HEK293T (cell line): ENCODE data around the gene CHST15.

ENCODE experiments used
- CTCF ChIA-PET: fragments of 350-600 bp; formaldehyde crosslinking; extraction: SDS; loops from one replicate; lab custom pipeline; 2021; ENCODE audit warnings: antibody characterized with exemption, inconsistent platforms; lab: Yijun Ruan, JAX
- POLR2A ChIA-PET: fragments of 350-600 bp; formaldehyde crosslinking; extraction: SDS; loops from one replicate; lab custom pipeline; 2020; ENCODE audit warnings: antibody characterized with exemption, inconsistent platforms; lab: Yijun Ruan, JAX
- DNase-seq: peaks from one replicate; pipeline ENCODE4 v3.0.0; 2012; ENCODE audit warnings: mixed read lengths; ENCODE audit errors: extremely low spot score
- ARNT ChIP-seq: fragments of 450-650 bp; IDR thresholded peaks from 2 replicates; pipeline ENCODE4 v1.6.1; 2017; ENCODE audit warnings: mild to moderate bottlenecking
- BHLHE40 ChIP-seq: fragments of 450-650 bp; IDR thresholded peaks from 2 replicates; pipeline ENCODE4 v1.6.1; 2016; ENCODE audit warnings: mild to moderate bottlenecking, moderate library complexity, borderline replicate concordance
- CTBP1 ChIP-seq: fragments of 450-650 bp; IDR thresholded peaks from 2 replicates; pipeline ENCODE4 v1.6.1; 2016; ENCODE audit warnings: borderline replicate concordance
- ELF4 ChIP-seq: fragments of 450-650 bp; IDR thresholded peaks from 2 replicates; pipeline ENCODE4 v1.6.1; 2017; ENCODE audit warnings: antibody characterized with exemption
- FOXA1 ChIP-seq: fragments of 450-650 bp; IDR thresholded peaks from 2 replicates; pipeline ENCODE4 v1.6.1; 2016; ENCODE audit warnings: mild to moderate bottlenecking
- FOXK2 ChIP-seq: fragments of 450-650 bp; IDR thresholded peaks from 2 replicates; pipeline ENCODE4 v1.6.1; 2016; ENCODE audit warnings: mild to moderate bottlenecking
- FOXM1 ChIP-seq: fragments of 450-650 bp; IDR thresholded peaks from 2 replicates; pipeline ENCODE4 v1.6.1; 2017; ENCODE audit warnings: mild to moderate bottlenecking, borderline replicate concordance
- HDGF ChIP-seq: fragments of 450-650 bp; IDR thresholded peaks from 2 replicates; pipeline ENCODE4 v1.6.1; 2017; ENCODE audit warnings: antibody characterized with exemption, borderline replicate concordance
- L3MBTL2 ChIP-seq: fragments of 450-650 bp; conservative IDR thresholded peaks from 2 replicates; pipeline ENCODE4 v1.6.1; 2016; ENCODE audit warnings: mild to moderate bottlenecking
- LEF1 ChIP-seq: fragments of 450-650 bp; IDR thresholded peaks from 2 replicates; pipeline ENCODE4 v1.6.1; 2017; ENCODE audit warnings: mild to moderate bottlenecking, borderline replicate concordance
- NFRKB ChIP-seq: fragments of 450-650 bp; IDR thresholded peaks from 2 replicates; pipeline ENCODE4 v1.6.1; 2016; ENCODE audit warnings: mild to moderate bottlenecking, moderate library complexity
- PKNOX1 ChIP-seq: fragments of 450-650 bp; IDR thresholded peaks from 2 replicates; pipeline ENCODE4 v1.6.1; 2016
- SP1 ChIP-seq: fragments of 450-650 bp; IDR thresholded peaks from 2 replicates; pipeline ENCODE4 v1.6.1; 2017
- SUZ12 ChIP-seq: fragments of 450-650 bp; IDR thresholded peaks from 2 replicates; pipeline ENCODE4 v1.6.1; 2016; ENCODE audit warnings: mild to moderate bottlenecking
- TARDBP ChIP-seq: fragments of 450-650 bp; IDR thresholded peaks from 2 replicates; pipeline ENCODE4 v1.6.1; 2016
- ZNF384 ChIP-seq: fragments of 450-650 bp; IDR thresholded peaks from 2 replicates; pipeline ENCODE4 v1.6.1; 2016

CHST15 gene

GRCh38 chr10:123999261-123999660 lies 94.1 kb downstream of the CHST15 start:
- ChIA-PET POLR2A (no interaction called here), CTCF (no interaction called here)
- no peak for DNase-seq
- TF ChIP-seq CTBP1 (no peak), FOXA1 (no peak), SP1 (no peak), ARNT (no peak), FOXK2 (no peak), HDGF (no peak), FOXM1 (no peak), BHLHE40 (no peak), L3MBTL2 (no peak), PKNOX1 (no peak)

GRCh38 chr10:123998197-123999141 lies 94.9 kb downstream of the CHST15 start:
- POLR2A ChIA-PET: no interaction called here
- CTCF ChIA-PET: no interaction called here
- TF ChIP-seq LEF1 (no peak), PKNOX1 (no peak), FOXM1 (no peak), SP1 (no peak), FOXK2 (no peak), L3MBTL2 (no peak), TARDBP (no peak), SUZ12 (no peak), ZNF384 (no peak), FOXA1 (no peak), HDGF (no peak), NFRKB (no peak), CTBP1 (no peak)
- no peak for DNase-seq

GRCh38 chr10:123997486-123998196 lies 95.8 kb downstream of the CHST15 start:
- no peak for DNase-seq
- CTCF ChIA-PET: interaction anchor here (0.9 kb wide), 1 partner anchor 391 kb away, joined by 4 read pairs; no protein-coding TSS in a partner anchor
- no peak for TF ChIP-seq ELF4
- POLR2A ChIA-PET: interaction anchor here (0.7 kb wide), 1 partner anchor 96 kb away, joined by 3 read pairs; the partner anchor contains the start of gene CHST15

GRCh38 chr10:123997013-123997412 lies 96.4 kb downstream of the CHST15 start:
- TF ChIP-seq FOXM1 (no peak), SUZ12 (no peak), FOXK2 (no peak), LEF1 (no peak), NFRKB (no peak), ELF4 (no peak), HDGF (no peak), ARNT (no peak), ZNF384 (no peak), FOXA1 (no peak)
- no peak for DNase-seq
- ChIA-PET POLR2A (interaction anchor here (0.7 kb wide), 1 partner anchor 97 kb away, joined by 3 read pairs; the partner anchor contains the start of gene CHST15), CTCF (interaction anchor here (0.9 to 3.4 kb wide), 2 partner anchors 392 kb away, joined by 4 to 59 read pairs; no protein-coding TSS in a partner anchor)

- TF ChIP-seq L3MBTL2 (no peak), TARDBP (no peak), ELF4 (no peak), FOXM1 (no peak), PKNOX1 (no peak), ZNF384 (no peak), NFRKB (no peak), LEF1 (no peak), SUZ12 (no peak), HDGF (no peak), FOXA1 (no peak), BHLHE40 (no peak), CTBP1 (no peak), SP1 (no peak), ARNT (no peak), FOXK2 (no peak)
- ChIA-PET CTCF (interaction anchor here (1.0 to 3.4 kb wide), 3 partner anchors 384 to 408 kb away, joined by 4 to 59 read pairs (median 5); no protein-coding TSS in a partner anchor), POLR2A (interaction anchor here (1.2 to 1.3 kb wide), 2 partner anchors 97 to 401 kb away, joined by 3 to 5 read pairs; partner anchors contain the start of gene CHST15)
- DNase-seq: no peak
Measured at GRCh38 chr10:123996302-123996701, 97.1 kb downstream of the CHST15 start.
